HG03354 (cell line): ENCODE measurements around the gene CRYBA4.
"Not testable (repeated sequence)": the region's sequence is repeated elsewhere in the genome, so short reads cannot be mapped to it uniquely, and the experiment has no call there.

Experiments
- ATAC-seq: cut with Tn5 transposase; IDR thresholded peaks from one replicate; pipeline ENCODE4 v1.9.1; 2021; ENCODE audit warnings: mild to moderate bottlenecking; ENCODE audit not compliant: unreplicated experiment, poor library complexity, severe bottlenecking

The CRYBA4 gene

DNA sequence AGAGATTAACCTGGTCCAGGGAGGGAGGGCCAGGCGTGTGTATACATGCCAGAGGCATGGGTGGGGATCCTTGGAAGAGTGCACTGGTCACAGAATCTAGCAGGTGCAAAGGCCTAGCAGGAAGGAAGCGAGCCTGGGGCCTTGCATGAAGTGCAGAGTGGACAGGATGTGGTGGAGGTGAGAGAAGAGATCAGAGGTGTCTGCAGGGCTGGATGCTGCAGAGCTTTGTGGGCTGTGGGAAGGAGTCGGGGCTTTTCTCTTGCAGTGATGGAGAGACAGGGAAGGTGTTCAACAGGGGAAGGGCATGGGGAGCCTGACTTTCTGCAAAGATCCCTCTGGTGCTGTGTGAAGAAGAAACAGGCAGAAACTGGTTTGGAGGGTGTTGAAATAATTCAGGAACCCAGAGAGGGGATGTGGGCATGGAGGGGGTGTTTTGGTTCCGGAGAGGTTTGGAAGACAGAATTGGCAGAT is 29.3 kb upstream of the CRYBA4 start:
- peak; percentile 50 for ATAC-seq

DNA sequence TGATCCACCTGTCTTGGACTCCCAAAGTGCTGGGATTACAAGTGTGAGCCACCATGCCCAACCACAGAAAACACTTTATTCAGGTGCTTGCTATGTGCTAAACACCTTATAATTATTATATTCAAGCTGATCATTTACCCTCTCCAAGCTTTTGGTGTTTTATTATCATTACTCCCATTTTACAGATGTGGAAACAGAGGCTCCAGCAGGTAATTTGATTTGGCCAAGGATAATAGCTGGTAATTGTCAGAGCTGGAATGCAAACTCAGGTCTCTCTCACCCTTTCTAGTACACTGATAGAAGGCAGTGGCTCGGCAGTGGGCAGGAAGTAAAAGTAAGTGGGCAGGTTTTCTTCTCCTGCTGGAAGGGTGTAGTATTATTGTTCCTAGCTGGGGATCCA is 28.0 kb upstream of the CRYBA4 start:
- no peak for ATAC-seq

DNA sequence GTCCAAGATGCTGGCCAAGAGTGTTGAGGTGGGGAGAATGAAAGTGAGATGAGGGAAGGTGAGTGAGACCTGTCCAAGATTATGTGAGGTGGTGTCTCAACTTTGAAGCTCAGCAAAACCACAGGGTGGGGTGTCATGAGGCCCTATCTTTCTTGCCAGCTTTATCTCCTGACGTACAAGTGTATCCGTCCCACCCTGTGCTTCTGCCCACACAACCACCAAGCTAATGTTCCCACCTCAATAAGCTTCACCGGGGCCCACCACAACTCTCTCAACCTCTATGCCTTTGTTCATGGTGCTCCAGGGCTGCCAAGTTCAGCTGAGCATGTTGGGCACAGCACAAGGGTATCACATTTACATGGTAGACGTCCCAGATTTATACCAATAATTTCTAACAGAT is 24.7 kb upstream of the CRYBA4 start:
- ATAC-seq, result no peak

DNA sequence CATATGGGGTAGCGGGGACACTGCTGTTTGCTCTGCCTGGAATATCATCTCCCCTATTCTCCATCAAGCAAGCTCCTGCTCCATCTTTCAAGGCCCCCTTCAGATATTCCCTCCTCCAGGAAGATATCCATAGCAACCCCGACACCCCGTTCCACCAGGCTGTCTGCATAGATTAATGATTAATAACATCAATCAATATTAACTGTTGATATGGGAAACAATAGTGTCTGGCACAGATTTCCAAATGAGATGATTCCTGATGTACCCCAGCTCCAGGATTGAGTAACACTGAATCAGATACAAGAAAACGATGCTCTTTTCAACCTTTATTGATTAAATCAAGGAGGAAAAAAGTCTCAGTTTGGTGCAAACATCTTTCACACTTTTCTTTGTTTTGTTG is 24.3 kb upstream of the CRYBA4 start:
- ATAC-seq, result no peak

DNA sequence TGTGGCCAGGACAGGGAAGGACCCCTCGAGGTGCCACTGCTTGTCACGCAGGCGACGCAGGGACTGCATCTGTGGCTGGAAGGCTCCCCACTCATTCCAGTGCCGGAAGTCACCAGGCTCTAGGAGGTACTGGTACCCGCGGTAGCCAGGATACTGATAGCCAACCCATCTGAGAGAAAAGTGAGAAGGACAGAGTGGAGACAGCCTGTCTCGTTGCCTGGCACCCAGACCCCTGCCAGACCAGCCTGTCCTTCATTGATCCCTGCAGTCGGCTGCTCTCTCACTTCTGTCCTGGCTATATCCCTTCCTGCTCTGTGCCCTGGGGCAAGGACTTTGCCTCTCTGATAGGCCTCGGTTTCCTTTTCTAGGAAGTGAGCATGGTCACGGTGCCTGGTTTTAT is 22.3 kb upstream of the CRYBA4 start:
- ATAC-seq, result no peak

DNA sequence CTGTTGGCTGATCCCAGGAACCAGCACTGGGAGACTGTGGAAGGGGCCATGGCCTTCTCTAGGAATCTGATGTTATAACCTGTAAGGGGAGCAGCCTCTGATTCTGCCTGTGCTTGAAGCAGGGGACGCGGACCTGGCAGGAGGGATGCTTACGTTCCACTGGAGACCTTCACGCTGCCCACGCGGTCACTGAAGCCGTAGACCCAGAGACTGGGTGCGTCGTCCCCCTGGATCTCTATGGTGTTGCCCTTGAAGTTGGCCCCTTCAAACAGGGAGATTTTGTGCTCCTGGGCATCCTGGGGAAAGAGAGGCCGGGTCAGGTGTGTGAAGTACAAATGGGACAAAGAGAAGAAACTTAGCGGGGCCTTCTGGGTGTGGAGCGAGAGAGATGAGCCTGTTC is 20.0 kb upstream of the CRYBA4 start:
- no peak for ATAC-seq

DNA sequence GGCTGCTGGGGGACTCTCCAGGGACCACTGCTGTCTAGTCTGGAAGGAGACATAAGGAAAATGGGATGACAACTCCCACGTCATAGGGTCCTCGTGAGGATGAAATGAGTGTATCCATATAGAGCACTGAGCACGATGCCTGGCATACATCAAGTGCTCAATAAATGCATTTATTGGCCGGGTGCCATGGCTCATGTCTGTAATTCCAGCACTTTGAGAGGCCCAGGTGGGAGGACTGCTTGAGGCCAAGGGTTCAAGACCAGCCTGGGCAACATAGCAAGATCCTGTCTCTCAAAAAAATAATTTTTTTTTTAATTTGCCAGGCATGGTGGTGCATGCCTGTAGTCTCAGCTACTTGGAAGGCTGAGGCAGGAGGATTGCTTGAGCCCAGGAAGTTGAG is 19.6 kb upstream of the CRYBA4 start:
- ATAC-seq, result no peak

DNA sequence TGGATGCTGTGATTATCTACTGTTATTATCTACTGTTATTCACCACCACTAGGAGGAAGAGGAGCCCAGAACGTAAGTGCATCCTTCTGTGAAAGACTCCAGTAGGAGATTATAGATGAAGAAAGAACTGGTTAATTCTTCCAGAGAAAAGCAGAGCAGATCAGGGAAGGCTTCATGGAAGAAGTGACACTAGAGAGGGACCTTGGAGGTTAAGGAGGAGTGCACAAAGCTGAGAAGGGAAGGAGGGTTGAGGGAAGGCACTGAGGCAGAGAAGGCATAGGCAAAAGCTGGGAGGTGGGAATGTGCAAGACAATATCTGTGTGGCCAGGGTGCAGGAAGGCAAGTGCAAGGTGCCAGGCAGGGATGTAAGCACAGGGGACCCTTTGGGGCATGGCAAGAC is 17.4 kb upstream of the CRYBA4 start:
- ATAC-seq, result no peak

DNA sequence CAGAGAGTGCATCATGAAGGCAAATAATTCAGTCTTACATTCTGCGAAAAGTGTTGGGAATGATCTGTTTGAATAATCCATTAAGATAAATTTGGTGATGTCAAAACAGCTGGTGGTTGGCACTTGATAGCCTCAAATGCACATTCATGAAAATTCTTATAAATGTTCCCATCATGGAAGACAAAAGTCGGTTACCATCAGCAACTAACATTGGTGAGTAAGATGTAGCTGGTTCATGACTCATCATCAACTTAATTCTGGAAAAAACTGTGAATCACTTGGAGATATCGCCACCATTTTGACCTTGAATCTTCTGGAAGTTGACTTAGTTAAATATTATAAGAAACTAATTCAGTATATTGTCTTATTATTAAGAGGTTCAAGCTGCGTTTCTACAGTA is 15.2 kb upstream of the CRYBA4 start:
- ATAC-seq, result no peak

DNA sequence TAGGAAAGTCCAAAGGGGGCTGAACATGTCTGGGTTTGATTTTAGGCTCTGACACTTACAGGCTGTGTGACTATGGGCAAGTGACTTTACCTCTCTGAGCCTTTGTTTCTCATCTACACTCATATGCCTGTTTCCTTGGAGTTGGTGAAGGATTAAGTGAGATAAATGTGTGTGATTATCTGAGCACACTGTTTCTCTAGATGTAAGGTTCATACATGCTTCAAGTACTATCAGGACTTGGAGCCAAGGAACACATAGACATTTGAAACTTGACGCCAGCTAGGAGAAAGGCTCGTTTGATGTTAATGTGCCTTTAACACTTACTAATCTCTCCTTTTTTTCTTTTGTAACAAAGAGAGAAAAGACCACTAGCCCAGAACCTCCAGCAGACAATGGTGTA is 13.6 kb upstream of the CRYBA4 start:
- ATAC-seq, result no peak

DNA sequence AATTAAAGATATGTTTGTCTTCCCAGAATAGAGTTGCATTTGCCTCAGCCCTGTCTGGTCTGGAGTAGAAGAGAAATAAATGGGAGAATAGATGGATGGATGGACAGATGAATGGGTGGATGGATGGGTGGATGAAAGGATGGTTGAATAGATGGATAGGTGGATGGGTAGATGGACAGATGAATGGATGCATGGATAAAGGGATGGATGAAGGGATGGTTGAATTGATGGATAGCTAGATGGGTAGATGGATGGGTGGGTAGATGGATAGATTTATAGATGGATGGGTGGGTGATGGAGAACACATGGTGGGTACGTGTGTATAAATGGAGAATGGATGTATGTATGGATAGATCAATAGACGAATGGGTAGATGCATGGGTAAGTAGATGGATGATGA is 12.5 kb upstream of the CRYBA4 start:
- ATAC-seq, result no peak

DNA sequence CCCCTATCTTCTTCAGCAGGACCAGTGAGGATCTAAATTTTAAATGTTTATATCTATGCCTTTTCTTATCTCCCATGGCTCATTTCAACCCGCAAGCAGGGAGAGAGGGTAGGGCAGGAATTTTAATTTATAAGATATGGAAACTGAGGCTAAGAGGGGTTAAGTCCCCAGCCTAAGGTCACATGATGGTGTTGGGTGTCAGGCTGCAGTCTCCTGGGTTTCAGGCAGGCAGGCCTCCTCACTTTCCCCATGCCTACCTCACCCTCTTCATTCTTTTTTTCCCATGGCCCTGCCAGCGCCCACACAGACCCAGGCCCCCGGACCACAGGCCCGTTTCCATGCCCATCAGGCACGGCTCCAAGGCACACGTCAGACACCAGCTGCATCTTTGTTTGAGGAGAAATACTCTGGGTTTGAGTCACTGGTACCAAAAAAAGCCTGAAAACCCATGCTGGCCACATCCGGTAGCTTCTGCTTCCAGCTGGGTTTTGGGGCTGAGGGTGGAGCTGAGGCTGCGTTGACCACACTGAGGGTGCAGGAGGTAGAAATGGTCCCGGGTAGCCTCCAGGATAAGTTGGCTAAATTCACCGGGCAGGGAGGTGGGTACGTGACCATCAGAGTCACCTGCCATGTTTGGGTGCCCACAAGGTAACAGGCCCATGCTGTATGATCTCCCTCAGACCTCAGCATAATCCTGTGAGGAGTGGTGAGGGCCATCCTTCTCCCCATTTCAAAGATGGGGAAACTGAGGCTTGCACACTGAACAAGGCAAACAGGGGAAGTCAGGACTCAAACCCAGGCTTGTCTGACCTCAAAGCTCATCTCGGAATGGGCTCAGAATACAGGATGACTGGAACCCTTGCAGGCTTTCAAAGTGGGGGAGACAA is 11.4 kb upstream of the CRYBA4 start:
- peak; percentile 78 for ATAC-seq

DNA sequence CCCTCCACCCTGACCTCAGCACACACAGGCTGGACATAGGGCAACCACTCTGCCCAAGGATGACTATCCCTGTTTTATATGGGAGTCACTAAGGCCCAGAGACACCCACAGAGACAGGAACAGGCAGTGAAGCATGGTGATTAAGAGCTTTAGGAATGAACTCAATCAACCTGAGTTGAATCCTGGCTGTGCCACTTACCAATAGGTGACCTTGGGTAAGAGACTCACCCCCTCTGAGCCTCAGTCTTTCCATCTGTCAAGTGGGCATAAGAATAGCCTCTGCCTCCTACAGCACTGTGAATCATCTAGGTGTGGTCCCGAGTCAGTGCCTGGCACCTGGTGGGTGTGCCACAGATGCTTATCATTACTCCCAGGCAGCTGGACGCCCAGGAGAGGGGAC is 10.8 kb upstream of the CRYBA4 start:
- no peak for ATAC-seq

DNA sequence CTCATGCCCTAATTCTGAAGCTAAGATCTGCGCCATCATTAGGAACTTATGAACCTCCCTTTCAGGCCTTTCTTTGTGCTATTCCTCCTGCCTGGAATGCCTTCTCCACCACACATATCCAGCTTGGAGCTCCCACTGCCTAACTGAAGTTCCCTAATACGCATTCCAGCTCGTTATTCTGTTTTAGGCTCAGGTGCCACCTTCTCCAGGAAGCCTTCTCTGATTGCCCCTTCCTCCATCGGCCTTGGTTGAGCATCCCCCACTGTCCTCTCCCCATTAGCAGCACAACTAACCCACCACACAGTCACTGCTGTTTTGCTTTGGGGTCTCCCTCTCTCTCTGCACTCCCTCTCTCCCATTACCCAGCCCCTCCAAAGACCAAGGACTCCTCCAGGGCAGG is 9.1 kb upstream of the CRYBA4 start:
- ATAC-seq, result no peak

DNA sequence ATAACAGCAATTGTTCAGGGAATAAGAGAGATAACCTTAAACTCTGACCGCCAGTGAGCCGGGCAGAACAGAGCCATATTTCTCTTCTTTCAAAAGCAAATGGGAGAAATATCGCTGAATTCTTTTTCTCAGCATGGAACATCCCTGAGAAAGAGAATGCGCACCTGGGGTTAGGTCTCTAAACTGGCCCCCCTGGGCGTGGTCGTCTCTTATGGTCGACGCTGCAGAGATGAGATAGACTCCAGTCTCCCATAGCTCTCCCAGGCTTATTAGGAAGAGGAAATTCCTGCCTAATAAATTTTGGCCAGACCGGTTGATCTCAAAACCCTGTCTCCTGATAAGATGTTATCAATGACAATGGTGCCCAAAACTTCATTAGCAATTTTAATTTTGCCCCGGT is 8.0 kb upstream of the CRYBA4 start:
- not testable (repeated sequence) for ATAC-seq

DNA sequence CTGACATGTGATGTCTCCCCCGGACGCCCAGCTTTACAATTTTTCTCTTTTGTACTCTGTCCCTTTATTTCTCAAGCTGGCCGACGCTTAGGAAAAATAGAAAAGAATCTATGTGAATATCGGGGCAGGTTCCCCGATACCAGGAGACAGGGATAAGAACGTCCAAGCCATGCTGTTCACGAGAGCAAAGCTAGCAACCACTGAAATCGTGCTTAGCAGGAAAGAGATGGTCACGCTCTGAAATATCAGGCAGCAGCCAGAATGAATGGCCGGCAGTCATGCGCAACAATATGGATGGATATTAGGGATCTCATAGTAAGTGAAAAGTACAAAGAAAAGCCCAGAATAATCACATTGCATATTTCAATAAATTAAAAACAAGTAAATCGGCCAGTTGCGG is 7.4 kb upstream of the CRYBA4 start:
- ATAC-seq, result no peak

DNA sequence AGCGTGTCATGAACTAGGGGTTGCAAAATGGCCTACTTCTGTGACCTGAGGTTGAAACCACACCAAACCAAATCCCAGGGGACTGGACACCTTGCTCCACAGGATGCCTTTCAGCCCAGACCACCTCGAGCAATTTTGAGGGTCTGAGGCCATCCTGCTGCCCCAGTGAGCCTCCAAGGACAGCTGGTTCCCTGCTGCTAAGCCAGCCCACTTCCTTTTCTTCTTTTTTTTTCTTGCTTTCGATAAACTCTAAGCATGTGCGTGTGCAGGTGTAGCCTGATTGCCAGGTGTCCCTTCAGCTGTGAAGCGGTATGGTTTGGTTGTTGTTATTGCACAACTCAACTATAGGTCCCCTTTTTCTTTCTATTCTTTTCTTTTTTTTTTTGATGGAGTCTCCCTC is 6.6 kb upstream of the CRYBA4 start:
- ATAC-seq, result peak; percentile 64

DNA sequence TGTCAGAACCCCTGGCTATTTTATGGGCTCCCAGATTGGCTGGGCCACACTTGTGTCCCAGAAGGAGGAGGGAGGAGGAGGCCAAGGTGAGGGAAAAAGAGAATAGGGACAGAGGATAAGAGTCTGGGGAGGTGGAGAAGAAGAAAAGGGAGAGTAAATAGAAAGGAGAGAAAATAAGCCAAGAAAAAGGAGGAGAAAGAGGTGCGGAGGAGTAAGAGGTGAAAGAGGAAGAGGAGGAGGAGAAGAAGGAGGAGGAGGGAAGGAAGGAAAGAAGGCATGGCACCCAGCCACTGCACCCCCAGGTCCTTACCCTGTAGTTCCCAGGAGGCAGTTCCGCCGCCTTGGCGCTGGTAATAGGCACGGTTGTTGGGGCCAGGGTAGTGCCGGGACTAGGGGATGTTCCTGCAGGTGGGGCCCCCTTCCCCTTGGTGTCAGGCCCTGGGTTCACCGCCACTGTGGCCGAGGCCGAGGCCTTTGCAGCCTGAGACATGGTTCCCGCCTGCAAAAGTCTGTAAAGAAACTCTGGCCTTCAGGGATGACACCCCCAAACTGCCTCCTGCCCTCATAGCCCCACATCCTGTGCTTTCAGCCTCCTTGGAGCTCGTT is 5.8 kb upstream of the CRYBA4 start:
- no peak for ATAC-seq

DNA sequence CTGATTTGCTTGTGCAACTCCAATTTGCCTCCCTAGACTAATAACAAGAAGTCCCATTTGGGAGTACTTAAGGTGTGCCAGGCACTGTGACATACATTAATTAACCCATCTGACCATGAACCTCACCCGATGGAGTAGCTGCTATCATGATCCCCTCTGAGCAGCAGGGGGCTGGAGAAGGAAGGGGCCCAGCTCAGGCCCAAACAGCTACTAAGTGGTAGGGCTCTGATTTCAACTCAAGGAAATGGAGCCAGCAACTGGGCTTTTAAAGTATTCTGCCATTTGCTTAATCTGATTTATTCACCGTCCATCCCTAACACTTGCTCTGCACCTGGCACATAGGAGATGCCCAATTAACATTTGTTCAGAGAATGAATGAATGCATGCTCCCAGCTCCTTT is 5.1 kb upstream of the CRYBA4 start:
- ATAC-seq, result no peak

DNA sequence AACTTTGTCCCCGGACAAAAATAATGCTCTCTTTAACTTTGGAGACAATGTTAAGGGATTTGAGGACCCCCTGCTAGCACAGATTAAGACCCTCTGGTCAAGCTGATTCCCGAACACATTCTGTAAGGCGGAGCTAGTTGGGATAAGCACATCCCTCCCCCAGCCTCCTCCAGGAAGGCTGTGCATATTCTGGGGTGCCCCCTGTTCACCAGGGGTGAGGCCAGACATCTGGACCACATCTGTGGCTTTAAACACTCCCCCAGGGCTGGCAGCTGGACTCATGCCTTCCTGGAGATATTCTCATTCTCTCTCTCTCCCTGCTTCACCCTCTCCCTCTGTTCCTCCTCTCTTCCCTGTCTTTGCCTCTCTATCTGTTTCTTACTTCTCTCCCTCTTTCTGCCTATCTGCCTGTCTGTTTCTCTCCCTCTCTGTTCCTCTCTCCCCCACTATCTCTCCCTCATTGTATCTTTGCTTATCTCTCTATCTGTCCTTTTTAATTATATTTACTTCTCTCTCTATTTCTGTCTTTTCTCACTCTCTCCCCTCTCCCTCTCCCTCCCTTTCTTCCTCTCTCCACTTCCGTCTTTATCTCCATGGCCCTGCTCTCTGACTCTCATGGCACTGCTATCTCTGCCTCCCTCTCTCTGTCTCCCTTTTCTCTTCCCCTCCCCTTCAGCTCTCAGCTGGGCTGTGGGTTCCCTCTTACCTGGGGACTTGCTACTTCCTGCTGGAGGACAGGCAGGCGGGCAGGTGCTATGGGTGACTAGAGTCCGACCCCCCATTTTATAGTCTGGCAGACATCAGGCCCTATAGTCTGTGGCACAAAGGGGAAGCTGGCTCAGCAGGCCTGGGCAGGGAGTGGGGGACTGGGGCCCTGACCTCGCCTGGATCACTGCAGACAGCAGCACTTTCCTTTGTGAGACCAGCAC is 4.2 kb upstream of the CRYBA4 start, which contains the start of gene CRYBB1:
Gene CRYBB1 (minus strand): TSS at position 757 of the 929 bp plus-strand sequence. CDS start 1,708 bp downstream, outside the sequence.
- ATAC-seq, result no peak
